ENCODE measurements around the gene HSF5.

- TF ChIP-seq, protein P1, sequence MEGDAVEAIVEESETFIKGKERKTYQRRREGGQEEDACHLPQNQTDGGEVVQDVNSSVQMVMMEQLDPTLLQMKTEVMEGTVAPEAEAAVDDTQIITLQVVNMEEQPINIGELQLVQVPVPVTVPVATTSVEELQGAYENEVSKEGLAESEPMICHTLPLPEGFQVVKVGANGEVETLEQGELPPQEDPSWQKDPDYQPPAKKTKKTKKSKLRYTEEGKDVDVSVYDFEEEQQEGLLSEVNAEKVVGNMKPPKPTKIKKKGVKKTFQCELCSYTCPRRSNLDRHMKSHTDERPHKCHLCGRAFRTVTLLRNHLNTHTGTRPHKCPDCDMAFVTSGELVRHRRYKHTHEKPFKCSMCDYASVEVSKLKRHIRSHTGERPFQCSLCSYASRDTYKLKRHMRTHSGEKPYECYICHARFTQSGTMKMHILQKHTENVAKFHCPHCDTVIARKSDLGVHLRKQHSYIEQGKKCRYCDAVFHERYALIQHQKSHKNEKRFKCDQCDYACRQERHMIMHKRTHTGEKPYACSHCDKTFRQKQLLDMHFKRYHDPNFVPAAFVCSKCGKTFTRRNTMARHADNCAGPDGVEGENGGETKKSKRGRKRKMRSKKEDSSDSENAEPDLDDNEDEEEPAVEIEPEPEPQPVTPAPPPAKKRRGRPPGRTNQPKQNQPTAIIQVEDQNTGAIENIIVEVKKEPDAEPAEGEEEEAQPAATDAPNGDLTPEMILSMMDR (IDR thresholded peaks at IDR 0.05) = no peak
- TF ChIP-seq POLR2A (IDR thresholded peaks at IDR 0.05) = no peak
Observed at GRCh38 chr17:58390884-58391283, 97.3 kb downstream of the HSF5 start.
